Trophoblast cell (in vitro differentiated cells and primary cell): Measurements from ENCODE around the gene RPL35A.

Experiments
- DNase-seq, 2 donors: peaks; one replicate each; pipeline ENCODE4 v3.0.0-alpha.2; 2016
- H2AFZ ChIP-seq: 2 replicates; pipeline ENCODE4 v1.6.1; 2013; ENCODE audit warnings: low read length, moderate library complexity, mild to moderate bottlenecking; ENCODE audit not compliant: insufficient read depth, poor library complexity
- H2AK5ac ChIP-seq: 2 replicates; pipeline ENCODE4 v1.6.1; 2013; ENCODE audit warnings: mild to moderate bottlenecking, low read length
- H2BK120ac ChIP-seq: 2 replicates; pipeline ENCODE4 v1.6.1; 2013; ENCODE audit warnings: low read length, mild to moderate bottlenecking, moderate library complexity; ENCODE audit not compliant: insufficient read depth, poor library complexity
- H2BK12ac ChIP-seq: 2 replicates; pipeline ENCODE4 v1.6.1; 2013; ENCODE audit warnings: mild to moderate bottlenecking, low read length, moderate library complexity
- H2BK5ac ChIP-seq: 2 replicates; pipeline ENCODE4 v1.6.1; 2013; ENCODE audit warnings: low read length, low read depth, moderate library complexity, mild to moderate bottlenecking; ENCODE audit not compliant: poor library complexity
- H3K14ac ChIP-seq: 2 replicates; pipeline ENCODE4 v1.6.1; 2013; ENCODE audit warnings: mild to moderate bottlenecking, low read length
- H3K18ac ChIP-seq: 2 replicates; pipeline ENCODE4 v1.6.1; 2013; ENCODE audit warnings: mild to moderate bottlenecking, low read length
- H3K23ac ChIP-seq: 2 replicates; pipeline ENCODE4 v1.6.1; 2013; ENCODE audit warnings: low read length
- H3K27ac ChIP-seq: 2 replicates; pipeline ENCODE4 v1.5.1; 2013; ENCODE audit warnings: low read depth, mild to moderate bottlenecking, inconsistent platforms, low read length, moderate library complexity
- H3K27me3 ChIP-seq: 2 replicates; pipeline ENCODE4 v1.6.1; 2013; ENCODE audit warnings: inconsistent platforms, mild to moderate bottlenecking, low read length, moderate library complexity; ENCODE audit not compliant: insufficient read depth
- H3K36me3 ChIP-seq, 2 experiments: 1 replicate in 1 of 2; 2 replicates in 1 of 2; pipeline ENCODE4 v1.6.1; 2013; ENCODE audit warnings: low read length in 2 of 2, mild to moderate bottlenecking in 2 of 2, moderate library complexity in 1 of 2; ENCODE audit not compliant: insufficient read depth in 2 of 2, control insufficient read depth in 1 of 2
- H3K4ac ChIP-seq: 2 replicates; pipeline ENCODE4 v1.6.1; 2013; ENCODE audit warnings: low read depth, mild to moderate bottlenecking, low read length, moderate library complexity
- H3K4me1 ChIP-seq, 2 experiments: 1 replicate in 1 of 2; 2 replicates in 1 of 2; pipeline ENCODE4 v1.6.1; 2013; ENCODE audit warnings: low read length in 2 of 2, mild to moderate bottlenecking in 2 of 2, moderate library complexity in 1 of 2; ENCODE audit not compliant: insufficient read depth in 2 of 2, control insufficient read depth in 1 of 2
- H3K4me2 ChIP-seq: 2 replicates; pipeline ENCODE4 v1.6.1; 2013; ENCODE audit warnings: inconsistent platforms, mild to moderate bottlenecking, low read length, moderate library complexity
- H3K4me3 ChIP-seq: 2 replicates; pipeline ENCODE4 v1.5.1; 2013; ENCODE audit warnings: mild to moderate bottlenecking, low read depth, low read length, inconsistent platforms
- H3K79me1 ChIP-seq: one replicate; pipeline ENCODE4 v1.6.1; 2013; ENCODE audit warnings: low read length
- H3K79me2 ChIP-seq: 2 replicates; pipeline ENCODE4 v1.6.1; 2013; ENCODE audit warnings: low read length, mild to moderate bottlenecking; ENCODE audit not compliant: control insufficient read depth, insufficient read depth, poor library complexity
- H3K9ac ChIP-seq: 2 replicates; pipeline ENCODE4 v1.6.1; 2013; ENCODE audit warnings: mild to moderate bottlenecking, low read length
- H3K9me3 ChIP-seq: 2 replicates; pipeline ENCODE4 v1.6.1; 2013; ENCODE audit warnings: low read depth, mild to moderate bottlenecking, control low read depth, inconsistent platforms, low read length; ENCODE audit not compliant: insufficient read depth
- H4K12ac ChIP-seq: 2 replicates; pipeline ENCODE4 v1.6.1; 2013; ENCODE audit warnings: low read depth, mild to moderate bottlenecking, low read length, moderate library complexity
- H4K8ac ChIP-seq: 2 replicates; pipeline ENCODE4 v1.6.1; 2013; ENCODE audit warnings: low read depth, mild to moderate bottlenecking, low read length, moderate library complexity
- H4K91ac ChIP-seq: one replicate; pipeline ENCODE4 v1.6.1; 2013; ENCODE audit warnings: low read depth, mild to moderate bottlenecking, low read length, moderate library complexity
- WGBS: extraction: QIAGEN DNeasy Blood & Tissue Kit; methylation state at CpG from one replicate; pipeline ENCODE4 v1.1.7; 2013; ENCODE audit warnings: missing lambda C conversion rate; ENCODE audit not compliant: insufficient read length, insufficient coverage; ENCODE audit errors: extremely low coverage; 5-methylcytosine and 5-hydroxymethylcytosine counted together

Gene RPL35A

DNA sequence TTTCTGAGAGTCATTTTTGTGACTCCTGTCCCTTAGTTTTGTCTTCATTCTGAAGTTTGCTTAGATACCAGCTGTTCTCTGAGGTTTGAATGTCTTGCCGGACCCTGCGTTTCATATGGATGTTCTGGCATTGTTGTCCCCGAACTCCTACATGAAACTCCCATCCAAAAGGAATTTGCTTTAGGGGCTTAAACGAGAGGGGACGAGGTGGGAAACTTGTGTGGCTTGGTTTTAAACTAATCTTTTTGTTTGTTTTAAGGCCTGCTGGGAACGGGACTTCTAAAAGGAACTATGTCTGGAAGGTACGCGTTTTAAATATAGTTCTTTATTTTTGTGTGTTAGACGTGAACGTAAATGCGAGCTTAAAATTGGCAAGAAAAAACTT, 679 bp downstream of the RPL35A start:
- Histone ChIP-seq H3K9ac (peak overlapping the region; percentile 80), H4K8ac (peak overlapping the region; percentile 94)

DNA sequence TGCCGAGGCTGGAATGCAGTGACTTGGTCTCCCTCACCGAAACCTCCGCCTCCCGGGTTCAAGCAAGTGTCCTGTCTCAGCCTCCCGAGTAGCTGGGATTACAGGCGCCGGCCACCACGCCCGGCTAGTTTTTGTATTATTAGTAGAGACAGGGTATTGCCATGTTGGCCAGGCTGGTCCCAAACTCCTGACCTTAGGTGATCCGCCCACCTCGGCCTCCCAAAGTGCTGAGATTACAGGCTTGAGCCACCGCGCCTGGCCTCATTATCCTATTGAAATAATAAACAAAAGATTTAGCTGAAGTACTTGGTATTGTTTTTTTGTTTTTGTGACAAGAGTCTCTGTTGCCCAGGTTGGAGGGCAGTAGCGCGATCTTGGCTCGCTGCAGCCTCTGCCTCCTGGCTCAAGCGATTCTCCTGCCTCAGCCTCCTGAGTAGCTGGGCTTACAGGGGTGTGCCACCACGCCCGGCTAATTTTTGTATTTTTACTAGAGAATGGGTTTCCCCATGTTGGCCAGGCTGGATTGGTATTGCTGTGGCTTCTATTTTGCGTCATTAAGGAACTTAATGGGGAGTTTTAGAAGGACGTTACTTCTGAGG, 1.5 kb downstream of the RPL35A start:
- no peaks in the 10 kb centered on the region for H3K27me3 ChIP-seq
- no peak overlapping the region for H3K14ac ChIP-seq
- H2BK120ac ChIP-seq = no peak overlapping the region
- no peak overlapping the region for H4K12ac ChIP-seq
- no peak overlapping the region for H3K23ac ChIP-seq
- no peak overlapping the region for H3K18ac ChIP-seq
- peaks cover 36 to 42% of the 10 kb centered on the region in 2 experiments for H3K36me3 ChIP-seq
- H2AK5ac ChIP-seq = no peak overlapping the region
- no peak overlapping the region for H2BK12ac ChIP-seq
- no peak overlapping the region for H2BK5ac ChIP-seq
- H2AFZ ChIP-seq = no peak overlapping the region
- peaks cover 0 to 8% of the 10 kb centered on the region in 2 experiments for H3K4me1 ChIP-seq
- H3K9ac ChIP-seq = no peak overlapping the region
- H3K27ac ChIP-seq = no peak overlapping the region
- no peak overlapping the region for H4K8ac ChIP-seq
- no CpG with 5 or more reads among the region's 21 CpGs for WGBS
- H3K9me3 ChIP-seq = no peaks in the 10 kb centered on the region
- peaks cover 7% of the 10 kb centered on the region for H3K79me1 ChIP-seq
- H3K79me2 ChIP-seq = peaks cover 9% of the 10 kb centered on the region
- peak overlapping the region; percentile 66 for H3K4me2 ChIP-seq
- no peak for DNase-seq
- H3K4ac ChIP-seq = peak overlapping the region; percentile 57
- H4K91ac ChIP-seq = no peak overlapping the region
- no peak overlapping the region for H3K4me3 ChIP-seq

More for the DNA sequence above, 679 bp downstream of the RPL35A start:
- Histone ChIP-seq H3K23ac (no peak overlapping the region), H3K79me1 (peaks cover 7% of the 10 kb centered on the region), H2AFZ (no peak overlapping the region), H3K9me3 (no peaks in the 10 kb centered on the region), H3K14ac (peak overlapping the region; percentile 80), H3K79me2 (peaks cover 9% of the 10 kb centered on the region), H3K4ac (peak overlapping the region; percentile 99), H3K27me3 (no peaks in the 10 kb centered on the region), H2BK5ac (peak overlapping the region; percentile 9), H3K4me3 (peak overlapping the region; percentile 78), H3K36me3 (peaks cover 32 to 36% of the 10 kb centered on the region in 2 experiments), H3K18ac (no peak overlapping the region), H3K4me1 (peaks cover 0 to 8% of the 10 kb centered on the region in 2 experiments), H4K91ac (no peak overlapping the region), H2AK5ac (peak overlapping the region; percentile 47), H3K4me2 (peak overlapping the region; percentile 66), H3K27ac (peak overlapping the region; percentile 73), H4K12ac (no peak overlapping the region), H2BK120ac (no peak overlapping the region), H2BK12ac (no peak overlapping the region)
- no peak for DNase-seq
- no CpG with 5 or more reads among the region's 11 CpGs for WGBS

- DNase-seq = no peak
- no peaks in the 10 kb centered on the region for H3K9me3 ChIP-seq
- H3K4me3 ChIP-seq = no peak overlapping the region
- no peak overlapping the region for H2AK5ac ChIP-seq
- H3K18ac ChIP-seq = no peak overlapping the region
- H4K91ac ChIP-seq = no peak overlapping the region
- peaks cover 9% of the 10 kb centered on the region for H3K79me2 ChIP-seq
- H3K27ac ChIP-seq = no peak overlapping the region
- no peak overlapping the region for H2BK5ac ChIP-seq
- peaks cover 36 to 43% of the 10 kb centered on the region in 2 experiments for H3K36me3 ChIP-seq
- H4K12ac ChIP-seq = no peak overlapping the region
- no CpG with 5 or more reads among the region's 9 CpGs for WGBS
- H3K23ac ChIP-seq = no peak overlapping the region
- peaks cover 0 to 8% of the 10 kb centered on the region in 2 experiments for H3K4me1 ChIP-seq
- H3K4ac ChIP-seq = peak overlapping the region; percentile 52
- no peak overlapping the region for H3K4me2 ChIP-seq
- H3K79me1 ChIP-seq = peaks cover 7% of the 10 kb centered on the region
- H2BK12ac ChIP-seq = no peak overlapping the region
- H4K8ac ChIP-seq = no peak overlapping the region
- H3K14ac ChIP-seq = no peak overlapping the region
- H2BK120ac ChIP-seq = no peak overlapping the region
- no peak overlapping the region for H3K9ac ChIP-seq
- H3K27me3 ChIP-seq = no peaks in the 10 kb centered on the region
- H2AFZ ChIP-seq = no peak overlapping the region
Observed at GRCh38 chr3:197952440-197952839, 2.5 kb downstream of the RPL35A start.

GRCh38 chr3:197953325-197953724, 3.3 kb downstream of the RPL35A start:
- Histone ChIP-seq H2AK5ac (no peak overlapping the region), H4K91ac (no peak overlapping the region), H2BK120ac (no peak overlapping the region), H3K4me2 (no peak overlapping the region), H3K36me3 (peaks cover 36 to 43% of the 10 kb centered on the region in 2 experiments), H3K9ac (no peak overlapping the region), H3K23ac (no peak overlapping the region), H3K27ac (no peak overlapping the region), H3K79me1 (peaks cover 7% of the 10 kb centered on the region), H3K27me3 (no peaks in the 10 kb centered on the region), H3K4me3 (no peak overlapping the region), H4K12ac (no peak overlapping the region), H3K4me1 (peaks cover 0 to 8% of the 10 kb centered on the region in 2 experiments), H3K9me3 (no peaks in the 10 kb centered on the region), H2BK5ac (no peak overlapping the region), H2AFZ (no peak overlapping the region), H3K14ac (no peak overlapping the region), H3K18ac (no peak overlapping the region), H4K8ac (no peak overlapping the region), H3K79me2 (peaks cover 9% of the 10 kb centered on the region), H3K4ac (no peak overlapping the region), H2BK12ac (no peak overlapping the region)
- no CpG with 5 or more reads among the region's 6 CpGs for WGBS
- no peak for DNase-seq
